ENCODE measurements around the gene HPS6.

Gene HPS6

GRCh38 chr10:102068216-102068615, 3.1 kb downstream of the HPS6 start:
- no peak for DNase-seq

GRCh38 chr10:102069071-102069470, 3.9 kb downstream of the HPS6 start:
- DNase-seq: no peak

DNA sequence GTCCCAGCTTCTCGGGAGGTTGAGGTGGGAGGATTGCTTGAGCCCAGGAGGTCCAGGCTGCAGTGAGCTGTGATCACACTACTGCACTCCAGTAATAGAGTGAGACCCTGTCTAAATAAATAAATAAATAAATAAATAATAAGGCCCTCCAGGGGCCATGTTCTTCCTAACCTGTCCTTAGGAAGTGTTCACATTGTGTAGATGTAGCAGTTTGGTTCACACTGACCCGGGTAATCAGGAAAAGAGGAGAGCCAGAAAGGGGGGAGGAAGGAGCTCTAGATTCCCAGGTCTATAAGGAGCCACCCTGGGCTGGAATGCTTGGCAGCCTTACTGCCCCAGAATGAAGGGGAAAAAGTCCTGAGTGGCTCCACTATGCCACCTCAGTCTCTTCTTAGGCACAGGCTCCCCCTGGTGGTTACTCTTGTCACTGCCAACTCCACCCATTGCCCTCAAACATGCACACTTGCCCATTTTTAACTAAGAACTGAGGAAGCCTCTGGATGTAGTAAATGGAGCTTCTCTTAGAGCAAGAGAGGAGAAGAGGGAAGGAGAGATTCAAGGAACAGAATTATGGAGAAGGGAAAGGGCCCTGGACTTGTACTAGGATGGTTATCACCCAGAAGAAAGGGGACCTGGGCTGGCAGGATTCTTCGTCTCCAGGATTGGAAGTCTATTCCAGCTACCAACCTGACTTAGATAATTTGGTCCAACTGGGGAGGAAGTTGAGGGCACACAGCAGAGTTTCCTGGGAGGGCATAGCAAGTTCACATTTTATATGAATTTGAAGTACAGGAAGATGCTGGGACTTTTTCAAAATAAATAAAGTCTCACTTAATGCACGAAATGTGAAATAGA, 7.8 kb downstream of the HPS6 start:
- DNase-seq: peak in 53 of 56 donors; percentile 8 to 92 (median 58)

- no peak for DNase-seq
These were observed 18.4 kb downstream of the HPS6 start for GRCh38 chr10:102083541-102083940.

DNA sequence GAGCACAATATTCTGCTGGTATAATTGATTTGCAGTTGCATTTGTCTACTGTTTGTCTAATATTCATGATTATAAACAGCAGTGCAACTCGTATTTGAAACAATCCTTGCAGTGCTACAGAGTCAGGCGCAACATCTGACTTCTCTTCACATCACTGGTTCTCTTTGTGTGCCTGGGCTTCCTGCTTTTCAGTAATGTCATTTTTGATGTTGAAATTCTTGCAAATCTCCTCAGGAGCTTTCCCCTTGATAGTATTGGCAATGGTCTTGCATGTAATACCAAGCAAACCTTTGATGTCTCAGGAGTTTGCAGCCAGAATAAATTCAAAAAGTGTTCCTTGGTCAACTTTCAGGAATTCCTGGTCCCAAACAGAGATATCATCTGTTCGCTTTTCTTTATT, 20.2 kb downstream of the HPS6 start:
- no peak for DNase-seq

DNA sequence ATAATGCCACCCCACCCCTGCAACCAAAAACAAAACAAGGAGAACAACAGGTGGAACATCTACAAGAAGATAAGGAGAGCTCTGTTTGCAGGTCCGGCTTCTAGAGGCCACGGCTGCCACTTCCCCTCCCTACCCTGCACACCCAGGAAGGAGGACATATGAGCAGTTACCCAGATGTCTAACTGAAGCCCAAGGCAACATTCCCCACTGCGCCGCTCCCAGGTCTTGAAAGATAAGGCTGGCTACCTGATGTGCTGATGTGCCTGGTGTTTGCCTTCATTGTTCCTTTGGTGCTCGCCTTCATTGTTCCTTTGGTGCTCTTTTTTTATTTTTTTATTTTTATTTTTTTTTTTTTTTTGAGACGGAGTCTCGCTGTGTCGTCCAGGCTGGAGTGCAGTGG, 21.0 kb downstream of the HPS6 start:
- DNase-seq: no peak

DNA sequence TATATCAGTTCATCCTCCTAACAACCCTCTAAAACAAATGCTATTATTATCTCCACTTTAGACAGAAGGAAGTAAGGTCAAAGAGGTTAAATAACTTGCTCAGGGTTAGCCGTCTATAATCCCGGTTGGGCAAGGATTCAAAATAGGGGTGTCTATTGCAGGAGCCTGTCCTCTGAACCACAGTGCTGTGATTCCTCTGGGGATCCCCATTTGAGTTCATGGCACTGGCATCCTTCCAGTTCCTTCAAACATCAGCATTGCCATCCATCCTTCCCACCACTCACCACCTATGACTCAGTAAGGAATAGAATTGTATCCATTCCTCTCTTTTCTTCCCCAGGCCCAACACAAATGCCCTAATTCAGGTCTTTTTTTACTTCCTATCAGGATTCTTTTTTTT, 25.6 kb downstream of the HPS6 start:
- no peak for DNase-seq

GRCh38 chr10:102096449-102096848, 31.3 kb downstream of the HPS6 start:
- DNase-seq: no peak

DNA sequence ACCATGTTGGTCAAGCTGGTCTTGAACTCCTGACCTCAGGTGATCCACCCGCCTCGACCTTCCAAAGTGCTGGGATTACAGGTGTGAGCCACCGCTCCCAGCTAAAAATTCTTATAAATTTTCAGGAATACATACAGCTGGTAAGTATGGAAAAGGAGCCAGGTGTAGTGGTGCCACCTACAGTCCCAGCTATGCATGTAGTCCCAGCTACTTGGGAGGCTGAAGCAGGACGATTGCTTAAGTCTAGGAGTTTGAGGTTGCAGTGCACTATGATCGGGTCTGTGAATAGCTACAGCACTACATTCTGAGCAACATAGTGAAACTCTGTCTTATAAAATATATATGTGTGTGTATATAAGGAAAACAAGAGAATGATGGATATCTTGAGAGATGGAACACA, 36.0 kb downstream of the HPS6 start:
- DNase-seq: no peak

GRCh38 chr10:102102421-102102820, 37.3 kb downstream of the HPS6 start:
- DNase-seq: no peak

- DNase-seq: no peak
These were observed 41.8 kb downstream of the HPS6 start for GRCh38 chr10:102106998-102107397.

DNA sequence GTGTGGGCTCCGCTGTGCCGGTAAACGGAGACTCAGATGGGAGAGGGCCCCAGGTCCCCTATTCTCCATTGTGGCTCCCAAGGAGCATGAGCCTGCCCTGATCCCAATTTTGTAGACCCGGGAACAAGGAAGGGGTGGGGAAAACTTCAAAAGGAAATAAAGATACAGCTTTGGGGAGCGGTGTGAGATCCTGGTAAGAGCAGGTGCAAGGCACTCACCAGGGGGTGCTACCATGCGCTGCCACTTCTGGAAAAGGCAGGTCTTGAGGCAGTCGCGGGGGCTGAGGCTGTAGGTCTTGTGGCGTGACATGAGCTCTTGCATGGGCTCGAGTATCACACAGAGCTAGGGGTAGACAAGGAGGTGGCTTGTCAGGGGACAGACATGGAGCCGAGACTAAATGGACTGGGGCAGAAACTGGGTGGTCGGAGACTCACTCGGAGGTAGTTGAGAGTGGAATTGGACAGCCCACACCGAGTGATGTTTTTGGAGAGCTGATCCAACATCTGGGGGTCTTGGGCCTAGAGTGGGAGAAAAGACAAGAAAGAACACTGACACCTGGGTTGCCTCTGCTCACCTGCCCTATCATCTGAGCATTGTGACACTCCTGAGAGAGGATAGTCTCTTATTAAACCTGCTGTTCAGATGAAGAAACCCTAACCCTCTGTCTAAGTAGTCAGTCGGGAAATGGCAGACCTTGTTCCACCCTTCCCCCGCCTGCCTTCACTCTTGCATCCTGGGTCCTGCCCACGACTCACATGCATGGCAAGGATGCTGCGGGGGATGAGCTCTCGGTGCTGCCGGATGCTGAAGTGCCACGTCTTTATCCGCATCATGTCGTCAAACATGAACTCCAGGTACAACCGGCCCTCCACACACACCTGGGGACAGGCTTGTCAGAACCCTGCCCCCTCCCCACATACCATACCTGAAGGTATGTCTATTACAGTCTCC, 44.3 kb downstream of the HPS6 start:
- peak in 35 of 56 donors; percentile 6 to 84 (median 49) for DNase-seq

DNA sequence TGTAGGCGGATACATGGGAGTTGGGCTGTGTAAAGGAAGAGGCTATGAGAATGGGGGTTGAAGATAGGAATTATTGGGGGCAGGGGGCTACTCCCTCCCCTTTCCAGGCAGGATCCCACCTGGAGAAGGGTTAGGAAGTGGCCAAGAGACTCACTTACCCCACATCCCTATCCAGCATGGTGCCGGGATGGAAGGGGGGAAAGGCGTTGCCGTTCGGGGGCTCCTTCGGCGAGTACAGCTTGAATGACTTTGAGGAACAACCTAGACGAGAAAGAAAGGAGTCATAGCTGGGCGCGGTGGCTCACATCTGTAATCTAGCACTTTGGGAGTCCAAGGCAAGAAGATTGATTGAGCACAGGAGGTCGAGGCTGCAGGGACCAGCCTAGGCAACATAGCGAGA, 46.1 kb downstream of the HPS6 start:
- no peak for DNase-seq

GRCh38 chr10:102112210-102112817, 47.2 kb downstream of the HPS6 start:
- DNase-seq: no peak

GRCh38 chr10:102113261-102113955, 48.3 kb downstream of the HPS6 start:
- peak in 1 of 56 donors; percentile 3 for DNase-seq

DNA sequence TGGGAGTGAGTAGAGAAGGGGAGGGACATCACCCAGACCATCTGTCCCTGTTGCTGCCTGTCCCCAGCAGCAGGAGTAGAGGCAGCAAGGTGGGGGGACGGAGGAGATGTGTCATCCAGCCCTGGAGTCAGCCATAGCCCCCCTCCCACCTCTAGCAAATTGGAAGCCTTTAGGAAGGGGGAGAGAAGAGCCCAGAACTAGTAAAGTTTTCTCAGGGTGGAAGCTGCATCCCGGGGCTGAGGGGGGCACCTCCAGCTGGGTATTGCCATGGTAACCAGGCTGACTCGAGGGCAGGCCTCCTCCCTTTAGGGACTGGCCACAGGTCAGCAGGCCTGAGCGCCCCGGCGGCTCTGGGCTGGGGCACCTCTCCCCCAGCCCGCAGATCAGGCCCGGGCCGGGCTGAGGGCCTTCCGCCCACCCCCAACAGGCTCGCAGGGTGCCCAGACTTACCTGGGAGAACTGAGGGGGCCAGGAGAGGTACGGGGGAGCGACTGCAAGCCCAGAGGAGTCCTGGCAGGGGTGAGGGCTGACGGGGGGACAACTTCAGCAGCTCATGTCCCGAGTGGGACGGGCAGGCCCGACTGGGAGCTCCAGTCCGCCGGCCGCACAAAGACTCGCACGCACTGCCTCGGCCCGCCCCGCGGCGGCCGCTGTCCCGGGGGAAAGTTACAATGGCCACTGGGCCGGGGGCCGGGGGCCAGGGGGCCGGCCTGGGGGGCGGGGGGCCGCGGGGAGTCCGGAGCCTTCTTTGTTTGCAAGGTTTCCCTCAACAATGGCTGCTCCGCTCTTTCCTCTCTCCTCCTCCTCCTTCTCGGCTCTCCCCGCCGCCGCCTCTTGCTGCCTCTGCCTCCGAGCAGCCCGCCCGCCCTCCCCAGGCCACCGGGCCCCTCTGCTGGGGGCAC, 49.1 kb downstream of the HPS6 start:
- peak in 7 of 56 donors; percentile 25 to 55 (median 48) for DNase-seq

GRCh38 chr10:102114861-102115618, 49.9 kb downstream of the HPS6 start:
- peak; percentile 27 to 97 (median 86) for DNase-seq

DNA sequence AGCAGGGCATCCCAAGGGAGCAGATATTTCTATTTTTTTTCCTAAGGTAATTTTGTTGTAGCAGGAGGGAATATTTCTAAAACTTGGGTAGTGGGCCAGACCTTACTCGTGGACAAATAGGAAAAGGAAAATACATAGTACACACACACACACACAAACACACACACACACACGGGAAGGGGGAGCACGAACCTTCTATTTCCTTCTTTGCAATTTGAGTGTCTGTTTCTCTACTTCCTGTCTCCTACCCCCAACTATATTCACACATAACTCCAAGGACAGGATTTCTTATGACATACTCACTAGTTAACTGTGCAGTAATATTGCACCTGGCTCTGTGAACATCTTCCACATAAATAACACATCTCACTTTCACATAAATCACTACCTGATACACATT, 50.6 kb downstream of the HPS6 start:
- DNase-seq: no peak

DNA sequence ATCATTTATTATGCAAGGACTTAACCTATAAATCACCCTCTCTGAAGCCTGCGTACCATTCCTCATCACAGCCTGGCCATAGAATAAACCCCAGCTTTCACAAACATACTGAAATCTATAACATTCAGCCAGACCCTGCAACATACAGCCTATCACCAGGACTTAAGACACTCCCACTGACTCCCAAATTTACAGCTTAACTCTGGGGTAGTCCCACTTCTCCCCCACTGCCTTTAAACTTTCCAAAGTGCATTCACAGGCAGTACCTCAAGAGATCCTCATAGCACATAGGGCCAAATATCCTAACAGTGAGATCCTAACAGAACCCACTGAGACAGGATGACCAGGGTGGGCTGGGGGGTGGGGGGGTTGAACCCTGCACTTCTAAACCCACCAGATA, 51.5 kb downstream of the HPS6 start:
- no peak for DNase-seq
